ENCODE results near the gene TAS2R5.
"Not testable (repeated sequence)": the region's sequence is repeated elsewhere in the genome, so short reads cannot be mapped to it uniquely, and the experiment has no call there.

The TAS2R5 gene, protein sequence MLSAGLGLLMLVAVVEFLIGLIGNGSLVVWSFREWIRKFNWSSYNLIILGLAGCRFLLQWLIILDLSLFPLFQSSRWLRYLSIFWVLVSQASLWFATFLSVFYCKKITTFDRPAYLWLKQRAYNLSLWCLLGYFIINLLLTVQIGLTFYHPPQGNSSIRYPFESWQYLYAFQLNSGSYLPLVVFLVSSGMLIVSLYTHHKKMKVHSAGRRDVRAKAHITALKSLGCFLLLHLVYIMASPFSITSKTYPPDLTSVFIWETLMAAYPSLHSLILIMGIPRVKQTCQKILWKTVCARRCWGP

GRCh38 chr7:141789917-141790316 is at the start of gene TAS2R5:
Gene TAS2R5, plus strand, starts transcription at chr7:141790217. Its CDS starts 145 bp downstream, at chr7:141790362.
- DNase-seq, result no peak

GRCh38 chr7:141742229-141742628 is 47.8 kb upstream of the TAS2R5 start:
- DNase-seq, result no peak

- DNase-seq, result no peak
Observed at GRCh38 chr7:141744131-141744530, 45.9 kb upstream of the TAS2R5 start.

GRCh38 chr7:141748396-141748795 is 41.6 kb upstream of the TAS2R5 start:
- no peak for DNase-seq

DNA sequence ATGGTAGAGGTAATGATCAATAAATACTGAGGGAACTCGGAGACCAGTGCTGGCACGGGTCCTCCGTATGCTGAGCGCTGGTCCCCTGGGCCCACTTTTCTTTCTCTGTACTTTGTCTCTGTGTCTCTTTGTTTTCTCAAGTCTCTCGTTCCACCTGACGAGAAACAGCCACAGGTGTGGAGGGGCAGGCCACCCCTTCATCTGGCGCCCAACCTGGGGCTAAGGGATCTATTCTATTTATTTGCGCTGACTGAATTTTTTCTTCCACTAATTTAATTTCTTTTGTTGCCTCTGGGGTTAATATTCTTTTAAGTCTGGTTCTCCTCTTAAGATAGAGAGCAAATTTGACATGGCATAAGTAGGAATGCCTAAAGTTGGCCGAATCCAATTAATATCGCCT is 38.1 kb upstream of the TAS2R5 start:
- DNase-seq, result peak in 1 of 2 experiments; percentile 24

DNA sequence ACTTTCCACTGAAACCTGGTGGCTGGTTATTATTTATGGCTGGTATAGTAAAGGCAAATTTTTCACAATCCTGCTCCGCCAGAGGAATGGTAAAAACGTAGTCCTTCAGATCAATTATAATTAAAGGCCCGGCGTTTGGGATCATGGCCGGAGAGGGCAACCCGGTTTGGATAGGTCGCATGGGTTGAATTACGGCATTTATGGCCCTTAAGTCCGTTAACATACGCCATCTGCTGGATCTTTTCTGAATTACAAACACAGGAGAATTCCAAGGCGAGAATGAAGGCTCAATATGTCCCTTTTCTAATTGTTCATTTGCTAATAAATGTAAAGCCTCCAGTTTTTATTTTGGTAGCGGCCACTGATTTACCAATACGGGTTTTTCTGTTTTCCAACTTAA is 37.4 kb upstream of the TAS2R5 start:
- peak in 1 of 2 experiments; percentile 27 for DNase-seq

DNA sequence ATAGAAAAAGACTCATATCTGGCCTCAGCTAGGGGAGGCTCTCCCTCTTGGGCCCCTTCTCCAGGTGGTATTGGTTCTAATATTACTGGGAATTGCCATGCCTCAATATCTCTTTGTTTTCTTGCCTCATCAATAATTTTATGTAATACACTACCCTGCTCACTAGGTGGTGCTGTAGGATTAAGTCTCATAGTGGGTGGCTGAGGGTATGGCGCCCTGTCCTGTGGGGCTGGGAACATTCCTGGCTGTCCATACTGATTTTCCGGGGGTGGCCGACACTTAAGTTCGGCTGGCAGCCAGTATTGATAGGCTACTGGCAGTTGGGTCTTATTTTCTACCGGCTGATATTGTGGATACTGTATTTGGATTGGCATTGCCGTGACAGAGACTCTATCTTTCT is 35.1 kb upstream of the TAS2R5 start:
- DNase-seq, result peak; percentile 21 to 71

GRCh38 chr7:141763797-141764196 is 26.2 kb upstream of the TAS2R5 start, which contains the start of gene TAS2R3:
Gene TAS2R3, plus strand, starts transcription at chr7:141764097. Its CDS starts 62 bp downstream, at chr7:141764159.
- DNase-seq, result no peak

DNA sequence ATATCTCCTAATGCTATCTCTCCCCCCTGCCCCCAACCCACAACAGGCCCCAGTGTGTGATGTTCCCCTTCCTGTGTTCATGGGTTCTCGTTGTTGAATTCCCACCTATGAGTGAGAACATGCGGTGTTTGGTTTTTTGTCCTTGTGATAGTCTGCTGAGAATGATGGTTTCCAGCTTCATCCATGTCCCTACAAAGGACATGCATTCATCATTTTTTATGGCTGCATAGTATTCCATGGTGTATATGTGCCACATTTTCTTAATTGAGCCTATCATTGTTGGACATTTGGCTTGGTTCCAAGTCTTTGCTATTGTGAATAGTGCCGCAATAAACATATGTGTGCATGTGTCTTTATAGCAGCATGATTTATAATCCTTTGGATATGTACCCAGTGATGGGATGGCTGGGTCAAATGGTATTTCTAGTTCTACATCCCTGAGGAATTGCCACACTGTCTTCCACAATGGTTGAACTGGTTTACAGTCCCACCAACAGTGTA is 19.9 kb upstream of the TAS2R5 start:
- DNase-seq, result not testable (repeated sequence)

DNA sequence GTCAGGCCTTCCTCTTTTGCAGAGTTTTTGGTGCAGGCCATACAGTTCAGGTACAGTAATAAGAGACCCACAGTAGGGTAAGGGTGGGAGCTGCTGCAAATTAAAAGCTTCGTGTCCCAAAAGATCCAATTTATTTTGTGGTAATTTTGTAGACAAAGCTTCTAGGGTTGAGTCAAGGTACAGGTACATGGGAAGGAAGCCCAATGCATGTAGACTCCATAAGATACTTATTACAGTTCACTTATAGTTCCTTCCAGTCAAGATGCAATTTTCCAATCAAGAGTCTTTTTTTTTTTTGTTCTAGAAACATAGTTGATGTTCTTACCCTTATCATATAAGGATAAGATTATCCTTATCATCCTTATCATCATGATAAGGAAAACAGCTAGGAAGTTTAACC is 13.6 kb upstream of the TAS2R5 start, which contains the start of gene TAS2R4:
Gene TAS2R4 (plus strand): TSS at position 301 of the 400 bp plus-strand sequence. CDS start 1,815 bp downstream, outside the sequence.
- DNase-seq, result no peak

DNA sequence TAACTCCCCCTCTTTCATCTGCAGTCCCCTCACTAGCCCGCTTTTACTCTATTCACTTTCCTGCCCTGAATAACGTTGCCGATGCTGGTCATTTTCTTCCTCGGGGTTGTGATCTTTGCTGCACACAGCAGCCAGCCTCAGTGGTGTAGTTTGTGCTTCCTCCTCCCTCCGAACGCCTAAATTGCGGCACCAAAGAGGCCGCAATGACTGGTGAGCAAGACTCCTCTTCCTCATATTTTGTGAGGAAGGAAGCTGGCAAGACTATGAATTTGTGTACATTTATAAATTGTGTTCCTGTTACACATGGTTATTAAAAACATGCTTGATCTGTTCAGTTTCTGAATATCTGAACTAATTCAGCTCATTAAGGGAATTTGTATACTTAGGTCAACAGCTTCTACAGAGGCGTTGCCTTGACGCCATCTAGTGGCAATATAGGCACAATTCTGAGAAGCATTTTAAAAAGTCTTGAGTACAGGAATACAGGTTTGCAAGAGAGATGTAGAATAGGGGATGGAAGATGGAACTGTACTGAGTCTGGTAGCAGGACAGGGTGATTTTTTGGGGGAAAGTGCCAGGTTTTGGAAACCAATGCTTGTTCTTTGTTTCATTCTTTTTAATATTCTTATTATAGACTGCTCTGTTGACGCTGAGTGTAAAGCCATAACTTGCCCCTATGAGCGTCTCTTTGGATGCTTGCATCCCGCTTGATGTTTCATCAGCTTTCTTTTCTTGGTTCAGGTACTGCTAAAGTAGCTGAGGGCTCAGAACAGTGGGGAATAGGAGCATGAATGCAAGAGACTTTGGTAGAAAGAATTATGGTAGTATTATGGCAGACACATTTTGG is 4.1 kb upstream of the TAS2R5 start:
- peak; percentile 89 to 93 for DNase-seq

DNA sequence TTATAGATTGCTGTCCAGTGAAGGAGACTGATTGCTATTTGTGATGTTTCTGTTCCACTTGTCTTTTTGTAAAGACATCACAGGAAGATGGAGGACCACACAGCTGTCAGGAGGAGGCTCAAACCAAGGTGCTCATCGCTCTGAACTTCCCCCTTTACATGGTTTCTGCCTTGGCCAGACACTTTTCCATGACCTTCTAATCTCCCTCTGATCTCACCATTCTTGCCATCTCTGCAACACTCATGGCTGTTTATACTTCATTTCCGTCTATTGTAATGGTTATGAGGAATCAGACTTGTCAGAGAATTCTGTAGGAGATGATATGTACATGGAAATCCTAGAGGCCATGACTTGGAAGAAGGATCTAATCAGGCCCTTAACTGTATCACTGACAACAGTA is 1.7 kb upstream of the TAS2R5 start:
- peak in 1 of 2 experiments; percentile 69 for DNase-seq

DNA sequence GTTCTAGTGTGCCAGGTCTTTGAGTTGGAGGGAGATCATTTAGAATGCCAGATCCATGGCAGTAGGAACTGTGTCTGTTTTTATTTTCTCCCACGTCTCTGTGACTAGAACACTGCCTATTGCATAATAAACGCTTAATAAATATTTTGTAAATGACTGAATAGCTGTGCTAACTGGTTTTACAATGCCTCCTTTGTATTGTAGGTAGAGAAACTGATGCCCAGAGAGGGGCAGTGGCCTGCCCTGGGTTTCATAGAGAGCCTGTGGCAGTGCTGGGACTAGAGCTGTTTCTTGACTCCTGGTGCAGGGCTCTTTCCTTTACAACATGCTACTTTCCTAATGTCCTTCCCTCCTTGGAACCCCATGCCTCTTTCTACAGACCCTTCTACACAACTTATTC is 2.5 kb downstream of the TAS2R5 start:
- no peak for DNase-seq

GRCh38 chr7:141820067-141820466 is 30.1 kb downstream of the TAS2R5 start:
- DNase-seq, result no peak

GRCh38 chr7:141822432-141822831 is 32.4 kb downstream of the TAS2R5 start:
- DNase-seq, result not testable (repeated sequence)

- no peak for DNase-seq
Observed at GRCh38 chr7:141837683-141838082, 47.7 kb downstream of the TAS2R5 start.

- no peak for DNase-seq
Observed at GRCh38 chr7:141838581-141838980, 48.6 kb downstream of the TAS2R5 start.

DNA sequence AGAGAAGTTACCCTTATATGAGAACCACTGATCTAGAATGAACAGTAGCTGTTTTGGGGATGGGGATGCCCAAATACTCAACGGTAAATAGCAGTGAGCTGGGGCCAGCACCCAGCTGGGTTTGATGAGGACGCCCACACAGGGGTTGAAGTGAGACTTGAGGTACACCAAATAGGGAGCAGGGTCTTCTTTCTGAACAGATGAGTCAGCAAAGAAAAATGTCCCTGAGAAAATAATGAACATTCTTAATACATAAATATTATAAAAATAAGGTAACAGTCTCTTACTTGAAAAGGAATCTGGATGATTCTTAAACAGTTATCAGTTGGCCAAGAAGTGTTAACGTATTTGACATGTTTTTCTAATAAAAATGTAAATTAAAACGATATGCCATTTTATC is 49.2 kb downstream of the TAS2R5 start:
- DNase-seq, result no peak

- no peak for DNase-seq
Observed at GRCh38 chr7:141840708-141841107, 50.7 kb downstream of the TAS2R5 start.
